Epidermal melanocyte (primary cell): ENCODE measurements around the gene MAPK8IP3.
"Not testable (repeated sequence)": the region's sequence is repeated elsewhere in the genome, so short reads cannot be mapped to it uniquely, and the experiment has no call there.

Experiments
- DNase-seq: peaks from one replicate; pipeline ENCODE4 v3.0.0; 2011; ENCODE audit warnings: low spot score; ENCODE audit not compliant: insufficient read length

MAPK8IP3 gene

DNA sequence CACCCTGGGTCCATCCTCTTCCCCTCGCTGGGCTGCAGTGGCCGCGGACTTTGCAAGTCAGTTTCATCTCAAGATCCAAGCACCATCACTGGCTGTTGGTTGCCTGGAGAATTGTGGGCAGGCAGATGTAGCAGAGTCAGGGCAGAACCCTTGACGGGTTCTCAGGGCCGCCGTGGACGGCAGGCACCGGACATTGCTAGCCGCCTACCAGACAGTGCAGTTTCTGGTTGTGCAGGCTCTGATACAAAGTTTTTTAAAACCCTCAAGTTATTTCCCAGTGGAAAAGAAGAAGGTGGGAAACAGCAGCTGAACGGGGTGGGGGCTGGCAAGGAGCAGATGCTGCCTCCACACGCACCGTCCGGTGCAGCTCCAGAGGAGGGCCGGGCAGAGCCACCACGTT, 3.4 kb downstream of the MAPK8IP3 start:
- DNase-seq = no peak

DNA sequence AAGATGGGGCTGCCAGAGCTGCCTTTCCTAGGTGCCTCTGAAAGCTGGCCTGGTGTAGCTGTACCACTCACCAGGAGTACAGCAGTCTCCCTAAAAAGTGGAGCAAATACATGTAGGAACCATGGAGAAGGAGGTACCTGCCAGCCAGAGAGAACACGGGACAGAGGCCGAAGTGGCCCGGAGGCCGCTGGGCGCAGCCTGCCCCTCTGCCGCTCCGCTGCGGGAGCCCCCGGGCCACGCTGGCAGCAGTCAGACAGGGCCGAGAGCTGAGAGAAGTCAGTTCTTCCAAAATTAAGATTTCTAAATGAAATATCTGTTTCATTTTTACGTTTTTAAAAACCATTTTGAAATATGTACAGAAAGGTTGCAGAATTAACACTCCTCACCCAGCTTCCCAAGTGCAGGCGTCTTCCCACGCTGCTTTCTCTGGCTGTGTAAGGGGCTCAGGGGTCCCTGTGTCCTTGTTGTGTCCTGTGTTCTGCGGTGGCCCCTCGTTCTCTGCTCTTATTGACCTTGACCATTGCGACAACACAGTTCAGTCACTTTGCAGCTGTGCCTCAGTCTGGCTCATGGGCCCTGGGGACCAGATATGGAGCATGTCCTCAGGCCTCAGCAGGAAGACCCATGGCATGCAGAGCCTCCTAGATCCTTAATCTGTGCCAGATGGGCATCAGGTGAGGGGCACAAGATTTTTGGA, 5.0 kb downstream of the MAPK8IP3 start:
- DNase-seq = no peak

DNA sequence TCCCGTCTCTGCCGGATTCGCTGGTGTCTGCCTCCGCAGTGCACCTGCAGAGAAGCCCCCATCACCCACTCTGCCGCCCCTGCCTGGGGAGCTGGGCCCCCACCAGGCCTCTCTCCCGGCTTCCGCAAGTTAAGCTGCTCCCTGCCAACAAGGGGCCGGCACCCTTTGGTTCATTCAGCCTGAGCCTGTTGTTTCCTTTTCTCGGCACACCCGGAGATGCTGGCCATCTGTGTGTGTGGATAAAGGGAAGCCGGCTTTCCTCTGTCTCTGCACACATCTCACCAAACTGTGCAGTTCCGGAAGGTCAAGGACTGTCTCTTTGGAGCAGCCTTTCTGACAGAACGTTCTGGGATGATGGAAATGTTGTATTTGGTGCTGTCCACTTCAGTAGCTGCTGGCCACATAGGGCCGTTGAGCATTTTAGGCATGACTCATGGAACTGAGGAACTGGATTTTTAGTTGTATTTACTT, 6.8 kb downstream of the MAPK8IP3 start:
- no peak for DNase-seq

DNA sequence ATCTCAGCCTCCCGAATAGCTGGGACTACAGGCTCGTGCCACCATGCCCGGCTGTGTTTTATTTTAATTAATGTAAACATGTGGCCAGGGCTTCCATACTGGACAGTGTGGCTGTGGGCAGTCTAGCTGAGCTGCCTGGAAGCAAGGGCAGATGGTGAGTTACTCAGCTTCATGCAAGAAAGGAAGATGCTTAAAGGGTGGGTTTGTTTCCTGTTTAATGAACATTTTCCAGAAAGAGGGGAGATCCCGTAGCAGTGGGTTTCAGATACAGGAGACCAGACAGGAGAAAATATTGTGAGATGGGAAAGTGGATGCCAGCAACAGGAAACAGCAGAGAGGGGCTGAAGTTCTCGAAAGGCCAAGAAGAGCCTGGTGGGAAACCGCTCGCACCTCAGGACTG, 7.3 kb downstream of the MAPK8IP3 start:
- DNase-seq = no peak

DNA sequence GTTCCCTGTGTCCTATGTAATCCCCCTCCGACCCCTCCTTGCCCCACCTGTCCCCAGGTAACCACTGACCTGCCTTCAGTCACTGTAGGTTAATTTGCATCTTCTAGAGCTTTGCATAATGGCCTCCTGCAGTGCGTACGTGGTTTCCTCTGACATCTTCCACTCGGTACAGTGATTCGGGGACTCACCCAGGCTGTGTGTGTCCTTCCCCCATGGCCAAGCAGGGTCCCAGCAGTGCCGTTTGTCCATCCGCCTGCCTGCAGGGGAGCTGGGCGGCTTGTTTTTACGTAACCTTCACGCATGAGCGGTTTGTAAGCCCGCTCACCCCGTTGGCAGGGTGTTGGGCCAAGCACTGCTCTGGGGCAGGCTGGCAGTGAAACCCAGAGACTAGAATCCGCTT, 7.9 kb downstream of the MAPK8IP3 start:
- no peak for DNase-seq

DNA sequence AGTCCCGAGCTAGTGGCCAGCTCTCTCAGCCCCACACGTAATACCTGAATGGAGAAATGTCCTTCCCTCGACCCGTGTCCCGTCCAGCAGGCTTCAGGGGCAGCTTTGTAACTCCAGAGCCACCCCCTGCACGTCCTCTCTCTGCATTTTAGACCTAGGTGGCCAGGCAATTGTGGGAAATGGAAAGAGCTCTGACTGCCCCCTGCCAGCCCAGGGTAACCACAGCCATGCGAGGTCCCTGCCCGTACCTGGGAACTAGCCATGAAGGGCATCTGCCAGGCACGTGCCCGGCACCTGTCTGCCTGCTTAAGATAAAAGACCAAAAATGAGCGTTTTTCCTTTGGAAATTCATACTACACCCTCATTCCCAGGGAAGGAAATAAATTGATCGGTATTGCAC, 9.2 kb downstream of the MAPK8IP3 start:
- no peak for DNase-seq

DNA sequence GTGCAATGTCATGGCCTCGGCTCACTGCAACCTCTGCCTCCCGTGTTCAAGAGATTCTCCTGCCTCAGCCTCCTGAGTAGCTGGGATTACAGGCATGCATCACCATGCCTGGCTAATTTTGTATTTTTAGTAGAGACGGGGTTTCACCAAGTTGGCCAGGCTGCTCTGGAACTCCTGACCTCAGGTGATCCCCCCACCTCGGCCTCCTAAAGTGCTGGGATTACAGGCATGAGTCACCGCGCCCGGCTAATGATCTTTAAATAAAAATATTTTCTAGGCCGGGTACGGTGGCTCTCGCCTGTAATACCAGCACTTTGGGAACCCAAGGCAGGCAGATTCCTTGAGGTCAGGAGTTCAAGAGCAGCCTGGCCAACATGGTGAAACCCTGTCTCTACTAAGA, 12.2 kb downstream of the MAPK8IP3 start:
- DNase-seq = not testable (repeated sequence)

DNA sequence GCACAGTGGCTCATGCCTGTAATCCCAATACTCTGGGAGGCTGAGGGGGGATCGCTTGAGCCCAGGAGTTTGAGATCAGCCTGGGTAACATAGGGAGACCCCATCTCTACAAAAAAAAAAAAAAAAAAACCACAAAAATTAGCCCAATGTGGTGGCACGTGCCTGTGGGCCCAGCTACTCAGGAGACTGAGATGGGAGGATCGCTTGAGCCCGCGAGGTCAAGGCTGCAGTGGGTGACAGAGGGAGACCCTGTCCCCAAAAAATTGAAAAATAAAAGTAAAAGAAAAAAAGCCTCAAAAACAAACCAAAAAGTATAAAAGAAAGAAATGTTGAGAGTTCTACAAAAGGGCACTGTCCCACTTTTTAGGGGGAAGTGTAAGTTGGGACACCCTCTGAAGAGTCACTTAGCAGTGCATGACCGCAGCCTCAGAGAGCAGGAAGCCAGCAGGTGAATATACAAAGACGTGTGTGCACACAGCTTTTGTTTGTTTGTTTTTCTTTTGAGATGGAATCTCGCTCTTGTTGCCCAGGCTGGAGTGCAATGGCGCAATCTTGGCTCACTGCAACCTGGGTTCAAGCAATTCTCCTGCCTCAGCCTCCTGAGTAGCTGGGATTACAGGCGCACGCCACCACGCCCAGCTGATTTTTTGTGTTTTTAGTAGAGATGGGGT, 13.7 kb downstream of the MAPK8IP3 start:
- DNase-seq = not testable (repeated sequence)

DNA sequence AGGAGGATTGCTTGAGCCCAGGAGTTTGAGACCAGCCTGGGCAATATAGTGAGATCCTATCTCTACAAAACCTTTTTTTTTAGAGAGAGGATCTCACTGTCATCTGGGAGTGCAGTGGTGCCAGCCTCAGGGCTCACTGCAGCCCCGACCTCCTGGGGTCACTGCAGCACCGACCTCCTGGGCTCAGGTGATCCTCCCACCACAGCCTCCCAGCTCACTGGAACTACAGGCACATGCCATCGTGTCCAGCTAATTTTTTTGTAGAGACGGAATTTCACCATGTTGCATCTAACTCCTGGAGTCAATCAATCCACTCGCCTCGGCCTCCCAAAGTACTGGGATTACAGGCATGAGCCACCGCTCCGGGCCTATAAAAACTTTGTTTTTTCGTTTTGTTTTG, 15.4 kb downstream of the MAPK8IP3 start:
- DNase-seq = no peak

DNA sequence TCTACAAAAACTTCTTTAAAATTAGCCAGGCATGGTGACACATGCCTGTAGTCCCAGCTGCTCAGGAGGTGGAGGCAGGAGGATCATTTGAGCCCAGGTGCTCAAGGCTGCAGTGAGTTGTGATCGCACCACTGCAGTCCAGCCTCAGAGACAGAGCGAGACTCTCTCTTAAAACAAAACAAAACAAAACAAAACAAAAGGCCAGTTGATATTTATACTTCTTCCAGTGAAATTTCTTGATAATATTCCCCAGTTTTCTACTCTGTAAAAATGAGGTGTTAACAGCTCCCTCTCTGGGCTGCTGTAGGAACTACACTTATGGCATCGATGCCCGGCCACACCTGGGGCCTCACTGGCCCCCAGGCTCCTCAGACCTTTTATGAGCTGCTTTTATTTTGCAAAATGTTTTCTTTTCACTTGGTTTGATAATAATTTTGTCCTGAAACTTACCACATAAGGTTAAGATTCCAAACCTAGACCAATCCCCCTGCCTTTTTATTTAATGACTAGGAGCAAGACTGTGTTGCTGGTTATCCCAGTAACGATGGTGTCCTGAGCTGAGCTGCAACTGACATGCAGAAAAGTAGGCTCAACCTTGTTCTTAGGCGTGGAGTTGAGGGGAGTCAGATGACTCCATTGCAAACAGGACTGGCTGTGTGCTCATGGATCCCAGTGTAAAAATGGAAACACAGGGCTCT, 17.6 kb downstream of the MAPK8IP3 start:
- no peak for DNase-seq

DNA sequence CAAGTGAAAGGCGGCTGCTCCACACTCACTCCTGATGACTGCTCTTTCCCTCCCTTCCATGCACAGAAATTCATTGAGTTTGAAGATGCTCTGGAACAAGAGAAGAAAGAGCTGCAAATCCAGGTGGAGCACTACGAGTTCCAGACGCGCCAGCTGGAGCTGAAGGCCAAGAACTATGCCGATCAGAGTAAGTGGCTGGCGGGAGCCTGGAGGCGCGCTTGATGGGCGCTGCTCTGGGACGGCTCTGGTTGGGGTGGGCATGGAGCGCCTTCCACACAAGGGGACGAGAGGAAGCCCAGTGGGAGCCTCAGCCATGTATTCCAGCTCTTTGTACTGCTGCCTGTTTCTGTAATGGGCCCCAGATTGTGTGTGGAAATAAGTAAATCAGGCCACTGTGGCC, 18.5 kb downstream of the MAPK8IP3 start:
- DNase-seq = no peak

DNA sequence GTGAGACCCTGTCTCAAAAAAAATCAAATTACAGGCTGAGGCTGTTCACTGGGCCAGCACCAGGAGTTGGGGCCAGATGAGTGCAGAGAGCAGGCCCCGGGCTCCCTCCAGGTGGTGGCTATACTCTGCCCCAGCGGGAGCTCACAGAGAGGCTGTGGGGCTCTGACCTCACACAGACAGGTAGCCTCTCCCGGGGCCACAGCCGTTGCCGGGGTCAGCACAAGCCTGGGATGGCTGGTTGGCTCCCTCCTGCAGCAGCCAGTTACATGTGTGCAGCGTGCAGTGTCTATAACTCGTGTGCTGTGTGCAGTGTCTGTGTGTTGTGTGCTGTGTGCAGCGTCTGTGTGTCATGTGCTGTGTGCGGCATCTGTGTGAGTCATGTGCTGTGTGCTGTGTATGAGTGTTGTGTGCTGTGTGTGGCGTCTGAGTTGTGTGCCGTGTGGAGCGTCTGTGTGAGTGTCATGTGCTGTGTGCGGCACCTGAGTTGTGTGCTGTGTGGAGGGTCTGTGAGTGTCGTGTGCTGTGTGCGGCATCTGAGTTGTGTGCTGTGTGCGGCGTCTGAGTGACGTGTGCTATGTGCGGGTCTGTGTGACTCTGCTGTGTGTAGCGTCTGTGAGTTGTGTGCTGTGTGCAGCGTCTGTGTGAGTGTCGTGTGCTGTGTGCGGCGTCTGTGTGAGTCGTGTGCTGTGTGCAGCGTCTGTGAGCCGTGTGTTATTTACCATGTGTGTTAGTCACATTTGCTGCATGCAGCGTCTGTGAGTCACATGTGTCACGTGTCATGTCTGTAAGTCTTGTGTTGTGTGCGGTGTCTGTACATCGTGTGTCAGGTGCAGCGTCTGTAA, 20.9 kb downstream of the MAPK8IP3 start:
- DNase-seq = no peak

DNA sequence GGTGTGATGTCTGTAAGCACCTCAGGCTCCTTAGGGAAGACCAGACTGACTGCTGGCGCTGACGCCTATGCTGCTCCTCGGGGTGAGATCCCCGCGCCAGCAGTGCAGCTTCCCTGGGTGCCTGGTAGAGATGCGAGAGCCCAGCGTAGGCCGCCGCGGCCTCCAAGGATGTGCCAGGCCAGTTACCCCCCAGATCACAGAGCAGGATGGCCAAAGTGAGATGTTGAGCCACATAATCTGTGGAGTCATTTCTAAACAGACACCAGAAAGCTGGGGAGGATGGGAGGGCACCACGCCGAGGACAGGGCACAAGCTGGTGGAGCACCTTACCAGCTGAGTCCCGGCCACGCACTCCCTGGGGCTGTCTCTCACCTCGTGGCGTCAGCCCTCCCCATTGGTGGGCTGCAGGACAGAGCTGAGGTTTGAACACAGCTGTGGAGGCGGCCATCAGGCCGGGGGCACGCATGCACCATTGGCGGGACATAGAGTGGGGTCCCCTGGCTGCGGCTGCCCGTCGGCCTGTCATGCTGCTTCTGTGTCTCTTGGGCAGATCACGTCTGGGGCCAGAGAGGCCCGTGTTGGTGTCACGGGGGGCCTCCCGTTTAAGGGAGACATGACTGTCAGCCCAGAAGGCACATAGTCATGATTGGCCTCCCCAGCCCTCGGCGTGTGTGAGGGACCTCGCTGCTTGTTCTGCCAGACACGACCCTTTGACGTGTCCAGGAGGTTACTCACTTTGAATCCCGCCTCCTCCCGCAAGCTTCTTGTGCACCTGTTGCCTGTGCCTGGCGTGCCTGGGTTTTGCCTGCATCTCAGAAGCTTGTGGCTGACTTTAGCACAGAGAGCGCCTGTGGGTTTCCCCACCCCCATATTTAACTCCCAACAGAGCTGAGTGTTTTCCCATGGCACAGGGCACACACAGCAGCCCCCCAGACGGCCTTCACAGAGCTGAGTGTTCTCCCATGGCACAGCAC, 21.9 kb downstream of the MAPK8IP3 start:
- no peak for DNase-seq

DNA sequence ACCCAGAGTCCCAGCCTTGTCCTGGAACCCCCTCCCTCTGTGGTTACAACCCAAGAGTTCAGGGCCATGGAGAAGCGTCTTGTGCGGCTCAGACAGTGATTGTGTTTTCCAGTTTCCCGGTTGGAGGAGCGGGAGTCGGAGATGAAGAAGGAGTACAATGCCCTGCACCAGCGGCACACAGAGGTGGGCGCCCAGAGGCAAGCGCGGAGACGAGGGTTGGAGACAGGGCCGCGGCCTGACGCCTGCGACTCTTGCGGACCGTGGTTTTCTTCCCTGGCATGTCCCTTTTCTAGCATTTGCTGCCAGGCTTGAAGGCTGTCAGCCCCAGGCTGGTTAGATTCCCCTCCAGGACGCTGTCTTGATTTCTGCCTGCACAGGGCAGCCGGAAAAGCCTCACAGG, 23.0 kb downstream of the MAPK8IP3 start:
- no peak for DNase-seq

DNA sequence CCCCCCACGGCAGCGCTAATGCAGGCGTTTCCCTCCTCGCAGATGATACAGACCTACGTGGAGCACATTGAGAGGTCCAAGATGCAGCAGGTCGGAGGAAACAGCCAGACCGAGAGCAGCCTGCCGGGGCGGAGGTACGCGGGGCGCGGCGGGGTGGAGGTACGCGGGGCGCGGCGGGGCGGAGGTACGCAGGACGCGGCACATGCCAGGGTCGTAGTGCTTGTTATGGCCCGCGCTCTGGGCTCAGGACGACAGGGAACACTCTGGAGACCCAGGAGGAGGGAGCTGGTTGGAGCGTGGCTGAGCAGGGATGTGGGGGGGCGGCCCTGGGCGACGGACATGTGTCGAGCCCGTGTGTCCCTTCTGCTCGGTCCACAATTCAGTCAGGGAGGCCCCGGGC, 23.4 kb downstream of the MAPK8IP3 start:
- no peak for DNase-seq

DNA sequence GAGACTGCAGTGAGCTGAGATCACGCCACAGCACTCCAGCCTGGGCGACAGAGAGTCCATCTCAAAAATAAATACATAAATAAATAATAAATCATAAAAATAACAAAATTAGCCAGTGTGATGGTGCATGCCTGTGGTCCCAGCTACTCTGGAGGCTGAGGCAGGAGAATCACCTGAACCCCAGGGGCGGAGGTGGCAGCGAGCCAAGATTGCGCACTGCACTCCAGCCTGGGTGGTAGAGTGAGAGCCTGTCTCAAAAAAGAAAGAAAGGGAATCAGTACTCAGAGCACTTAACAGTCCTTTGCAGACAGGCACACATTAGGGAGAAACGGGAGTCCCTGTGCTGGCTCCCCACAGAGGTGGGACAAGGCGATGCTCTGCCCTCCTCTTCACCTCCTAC, 25.1 kb downstream of the MAPK8IP3 start:
- DNase-seq = no peak

DNA sequence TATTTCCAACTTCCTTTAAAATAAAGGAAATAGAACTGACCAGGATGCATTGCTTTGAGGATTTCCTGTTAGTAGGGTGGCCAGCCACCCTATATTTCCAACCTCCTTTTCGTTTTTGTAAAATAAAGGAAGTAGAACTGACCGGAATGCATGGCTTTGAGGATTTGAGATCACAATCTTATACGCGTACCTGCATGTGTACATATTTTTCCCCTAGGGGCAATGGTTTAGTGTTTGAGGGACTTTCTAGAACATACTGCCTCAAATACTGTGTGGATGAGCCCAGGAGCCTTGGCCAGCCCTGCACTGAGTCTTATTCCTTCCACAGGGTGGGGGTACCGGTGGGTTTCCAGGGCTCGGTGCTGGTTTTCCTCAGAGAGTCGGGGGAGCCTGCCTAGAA, 25.6 kb downstream of the MAPK8IP3 start:
- DNase-seq = no peak

DNA sequence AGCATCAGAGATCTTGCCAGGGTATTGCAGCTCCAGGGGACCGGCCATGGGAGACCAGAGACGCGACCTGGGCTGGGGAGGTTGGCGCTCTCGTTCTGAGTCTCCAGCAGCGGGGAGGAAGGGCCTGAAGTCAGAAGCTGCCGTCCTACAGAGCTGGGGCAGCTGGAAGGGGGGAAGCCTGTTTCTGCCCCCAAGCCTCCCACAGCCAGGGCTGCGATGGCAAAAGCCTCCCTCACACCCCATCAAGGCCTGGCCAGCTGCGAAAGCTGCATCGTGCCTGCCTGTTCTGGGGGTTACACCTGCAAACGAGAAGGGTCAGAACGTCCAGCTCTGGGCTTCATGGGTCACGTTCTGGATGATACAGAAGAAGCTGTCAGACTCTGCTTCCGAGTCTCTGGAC, 26.1 kb downstream of the MAPK8IP3 start:
- no peak for DNase-seq

DNA sequence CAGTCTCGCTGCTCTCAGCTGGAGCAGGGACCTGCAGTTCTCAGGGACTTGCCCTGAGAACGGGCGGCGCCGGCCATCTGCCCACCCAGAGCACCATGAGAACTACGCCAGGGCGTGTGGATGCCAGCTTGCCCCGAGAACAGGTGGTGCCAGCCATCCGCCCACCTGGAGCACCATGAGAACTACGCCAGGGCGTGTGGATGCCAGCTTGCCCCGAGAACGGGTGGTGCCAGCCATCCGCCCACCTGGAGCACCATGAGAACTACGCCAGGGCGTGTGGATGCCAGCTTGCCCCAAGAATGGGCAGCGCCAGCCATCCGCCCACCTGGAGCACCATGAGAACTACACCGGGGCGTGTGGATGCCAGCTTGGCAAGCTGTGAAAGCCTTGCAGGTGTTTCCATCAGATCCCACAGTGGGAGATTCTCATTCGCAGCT, 26.6 kb downstream of the MAPK8IP3 start:
- not testable (repeated sequence) for DNase-seq

DNA sequence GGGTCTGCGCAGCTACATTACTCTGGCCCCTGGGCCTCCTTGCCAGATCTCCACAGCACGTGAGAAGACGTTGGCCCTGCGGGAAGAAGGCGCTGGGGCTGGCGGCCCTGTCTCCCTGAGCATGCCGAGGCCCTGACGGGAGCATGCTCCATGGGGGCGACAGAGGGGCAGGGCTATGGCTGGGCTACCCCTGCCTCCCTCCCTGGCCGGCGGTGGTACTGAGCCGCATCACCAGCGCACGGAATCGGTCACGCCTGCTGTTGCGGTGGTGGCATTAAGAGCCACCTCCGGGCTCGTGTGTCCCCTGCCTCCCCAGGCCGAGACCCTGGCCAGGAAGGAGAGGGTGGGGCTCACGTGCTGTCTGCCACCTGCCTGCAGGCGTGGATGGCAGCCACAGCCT, 28.1 kb downstream of the MAPK8IP3 start:
- no peak for DNase-seq
